WTC11 (cell line): ENCODE measurements around the gene THAP2.

Experiments used
- ATF3 ChIP-seq: sonication (generic); formaldehyde crosslinking; conservative IDR thresholded peaks from 2 replicates; pipeline ENCODE4 v1.8.1; 2022; ENCODE audit warnings: mild to moderate bottlenecking, missing genetic modification reagents
- ATF6 ChIP-seq: sonication (generic); formaldehyde crosslinking; IDR thresholded peaks from 2 replicates; pipeline ENCODE4 v1.8.1; 2023; ENCODE audit warnings: mild to moderate bottlenecking, missing genetic modification reagents
- CREM ChIP-seq: sonication (generic); formaldehyde crosslinking; IDR thresholded peaks from 2 replicates; pipeline ENCODE4 v1.8.1; 2022; ENCODE audit warnings: mild to moderate bottlenecking, missing genetic modification reagents, moderate library complexity
- CTCF ChIP-seq: fragments of 200-600 bp; IDR thresholded peaks from 2 replicates; pipeline ENCODE4 v1.8.0; 2022; ENCODE audit warnings: antibody characterized with exemption
- ETV6 ChIP-seq: sonication (generic); formaldehyde crosslinking; IDR thresholded peaks from 2 replicates; pipeline ENCODE4 v1.8.1; 2022; ENCODE audit warnings: mild to moderate bottlenecking, missing genetic modification reagents
- JUN ChIP-seq: sonication (generic); formaldehyde crosslinking; IDR thresholded peaks from 2 replicates; pipeline ENCODE4 v1.8.0; 2023; ENCODE audit warnings: mild to moderate bottlenecking, missing genetic modification reagents
- SP1 ChIP-seq: sonication (generic); formaldehyde crosslinking; conservative IDR thresholded peaks from 2 replicates; pipeline ENCODE4 v1.8.1; 2022; ENCODE audit warnings: missing genetic modification reagents
- TEAD1 ChIP-seq: sonication (generic); formaldehyde crosslinking; IDR thresholded peaks from 2 replicates; pipeline ENCODE4 v1.8.0; 2022; ENCODE audit warnings: mild to moderate bottlenecking, missing genetic modification reagents
- TP53 ChIP-seq: sonication (generic); formaldehyde crosslinking; IDR thresholded peaks from 2 replicates; pipeline ENCODE4 v1.8.1; 2023; ENCODE audit warnings: mild to moderate bottlenecking, missing genetic modification reagents
- ZNF263 ChIP-seq: sonication (generic); formaldehyde crosslinking; IDR thresholded peaks from 2 replicates; pipeline ENCODE4 v1.8.1; 2022; ENCODE audit warnings: low read depth, mild to moderate bottlenecking, moderate library complexity, missing genetic modification reagents
- TF ChIP-seq, protein P1 (sequence below): sonication (generic); formaldehyde crosslinking; IDR thresholded peaks from 2 replicates; pipeline ENCODE4 v1.8.1; 2022; ENCODE audit warnings: low read depth, missing genetic modification reagents, borderline replicate concordance
- TF ChIP-seq, protein P2 (sequence below): sonication (generic); formaldehyde crosslinking; IDR thresholded peaks from 2 replicates; pipeline ENCODE4 v1.8.0; 2022; ENCODE audit warnings: mild to moderate bottlenecking, missing genetic modification reagents
- TF ChIP-seq, protein P3 (sequence below): sonication (generic); formaldehyde crosslinking; IDR thresholded peaks from 2 replicates; pipeline ENCODE4 v1.8.1; 2023; ENCODE audit warnings: mild to moderate bottlenecking, missing genetic modification reagents

DNA sequence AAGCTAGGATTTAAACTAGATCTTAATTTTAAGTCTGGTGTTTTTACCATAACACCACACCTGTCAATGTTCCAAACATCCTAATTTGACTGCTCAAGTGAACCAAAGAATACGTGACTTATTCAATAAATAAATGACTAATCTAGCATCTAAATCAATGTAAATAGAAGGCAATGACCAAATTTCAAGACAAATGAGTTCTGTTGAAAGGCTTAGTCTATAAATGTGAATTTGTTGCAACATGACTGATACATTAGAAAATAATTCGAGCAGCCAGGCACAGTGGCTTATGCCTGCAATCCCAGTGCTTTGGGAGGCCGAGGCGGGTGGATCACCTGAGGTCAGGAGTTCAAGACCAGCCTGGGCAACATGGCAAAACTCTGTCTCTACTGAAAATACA, 15.6 kb upstream of the THAP2 start:
- TF ChIP-seq ATF3 (no peak), SP1 (CRISPR knock-in tag) (no peak), TEAD1 (no peak), JUN (CRISPR knock-in tag) (no peak), CTCF (no peak), ATF6 (no peak), ZNF263 (no peak), CREM (no peak), TP53 (CRISPR knock-in tag) (no peak), ETV6 (CRISPR knock-in tag) (no peak)
- TF ChIP-seq, protein P1, sequence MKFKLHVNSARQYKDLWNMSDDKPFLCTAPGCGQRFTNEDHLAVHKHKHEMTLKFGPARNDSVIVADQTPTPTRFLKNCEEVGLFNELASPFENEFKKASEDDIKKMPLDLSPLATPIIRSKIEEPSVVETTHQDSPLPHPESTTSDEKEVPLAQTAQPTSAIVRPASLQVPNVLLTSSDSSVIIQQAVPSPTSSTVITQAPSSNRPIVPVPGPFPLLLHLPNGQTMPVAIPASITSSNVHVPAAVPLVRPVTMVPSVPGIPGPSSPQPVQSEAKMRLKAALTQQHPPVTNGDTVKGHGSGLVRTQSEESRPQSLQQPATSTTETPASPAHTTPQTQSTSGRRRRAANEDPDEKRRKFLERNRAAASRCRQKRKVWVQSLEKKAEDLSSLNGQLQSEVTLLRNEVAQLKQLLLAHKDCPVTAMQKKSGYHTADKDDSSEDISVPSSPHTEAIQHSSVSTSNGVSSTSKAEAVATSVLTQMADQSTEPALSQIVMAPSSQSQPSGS (CRISPR knock-in tag) = no peak
- TF ChIP-seq, protein P2, sequence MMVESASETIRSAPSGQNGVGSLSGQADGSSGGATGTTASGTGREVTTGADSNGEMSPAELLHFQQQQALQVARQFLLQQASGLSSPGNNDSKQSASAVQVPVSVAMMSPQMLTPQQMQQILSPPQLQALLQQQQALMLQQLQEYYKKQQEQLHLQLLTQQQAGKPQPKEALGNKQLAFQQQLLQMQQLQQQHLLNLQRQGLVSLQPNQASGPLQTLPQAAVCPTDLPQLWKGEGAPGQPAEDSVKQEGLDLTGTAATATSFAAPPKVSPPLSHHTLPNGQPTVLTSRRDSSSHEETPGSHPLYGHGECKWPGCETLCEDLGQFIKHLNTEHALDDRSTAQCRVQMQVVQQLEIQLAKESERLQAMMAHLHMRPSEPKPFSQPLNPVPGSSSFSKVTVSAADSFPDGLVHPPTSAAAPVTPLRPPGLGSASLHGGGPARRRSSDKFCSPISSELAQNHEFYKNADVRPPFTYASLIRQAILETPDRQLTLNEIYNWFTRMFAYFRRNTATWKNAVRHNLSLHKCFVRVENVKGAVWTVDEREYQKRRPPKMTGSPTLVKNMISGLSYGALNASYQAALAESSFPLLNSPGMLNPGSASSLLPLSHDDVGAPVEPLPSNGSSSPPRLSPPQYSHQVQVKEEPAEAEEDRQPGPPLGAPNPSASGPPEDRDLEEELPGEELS (CRISPR knock-in tag) = no peak
- TF ChIP-seq, protein P3, sequence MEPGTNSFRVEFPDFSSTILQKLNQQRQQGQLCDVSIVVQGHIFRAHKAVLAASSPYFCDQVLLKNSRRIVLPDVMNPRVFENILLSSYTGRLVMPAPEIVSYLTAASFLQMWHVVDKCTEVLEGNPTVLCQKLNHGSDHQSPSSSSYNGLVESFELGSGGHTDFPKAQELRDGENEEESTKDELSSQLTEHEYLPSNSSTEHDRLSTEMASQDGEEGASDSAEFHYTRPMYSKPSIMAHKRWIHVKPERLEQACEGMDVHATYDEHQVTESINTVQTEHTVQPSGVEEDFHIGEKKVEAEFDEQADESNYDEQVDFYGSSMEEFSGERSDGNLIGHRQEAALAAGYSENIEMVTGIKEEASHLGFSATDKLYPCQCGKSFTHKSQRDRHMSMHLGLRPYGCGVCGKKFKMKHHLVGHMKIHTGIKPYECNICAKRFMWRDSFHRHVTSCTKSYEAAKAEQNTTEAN (CRISPR knock-in tag) = no peak
